ENCODE data around the gene RAB7B. TPM values are rescaled to one million over a fixed set of nuclear protein-coding genes. Genes with fewer than 3 reads are reported as not detected.

RAB7B gene
- total and polyA plus RNA-seq, 2 of the 13 experiments (the other 11 are each of a cell fraction or from before 2014, with no cell fraction given), result 0.05 to 0.46 TPM

GRCh38 chr1:206050655-206051235, 47.5 kb upstream of the RAB7B start:
- peaks cover 24% of the 10 kb centered on the region for H3K79me2 ChIP-seq (ENCODE audit: insufficient read depth, low read length)
- H3K4me1 ChIP-seq (ENCODE audit: insufficient read depth, low read length), result peaks cover 65% of the 10 kb centered on the region
- no TSS peak for BruUV-seq (replicated peaks)
- CTCF ChIA-PET (ENCODE audit: low intra/inter-chr PET ratio, low total read pairs), result no interaction called here
- in situ Hi-C loops (cut with HindIII; ENCODE audit: extremely low pct_ligation_motif_present, low pct_unique_long_range_greater_than_20kb), result no loop called here
- WGBS (ENCODE audit: low lambda C conversion rate), result 93% methylated on average over 6 of the region's 6 CpGs
- no peaks in the 10 kb centered on the region for H3K36me3 ChIP-seq (replicated peaks in 1 of 2; ENCODE audit: control insufficient read depth in 1 of 2, insufficient read depth in 2 of 2, low read length in 2 of 2)
- H4K20me1 ChIP-seq (ENCODE audit: insufficient read depth, low read length), result no peaks in the 10 kb centered on the region
- H3K9ac ChIP-seq (ENCODE audit: insufficient read depth, low read depth, low read length), result no peak overlapping the region
- TF ChIP-seq ZNF883 (CRISPR knock-in tag; IDR thresholded peaks at IDR 0.05; ENCODE audit: not compliant biosample characterization) (no peak), ZNF460 (CRISPR knock-in tag; IDR thresholded peaks at IDR 0.05; ENCODE audit: borderline replicate concordance) (no peak)
- no peak overlapping the region for H3K4me3 ChIP-seq (replicated peaks in 1 of 3; ENCODE audit: insufficient read depth in 1 of 3, low read depth in 2 of 3, low read length in 3 of 3)
- no peak overlapping the region for H2AFZ ChIP-seq (ENCODE audit: low read length)
- no peak for FAIRE-seq
- no peak for DNase-seq (ENCODE audit: low spot score)
- no peak overlapping the region for H3K27ac ChIP-seq (ENCODE audit: extremely low read length, insufficient read depth, low read length)
- intact Hi-C loops (cut with micrococcal nuclease; ENCODE audit: unreplicated experiment), result no loop called here
- no peak overlapping the region for H3K4me2 ChIP-seq (ENCODE audit: low read depth, low read length)
- H3K9me3 ChIP-seq (ENCODE audit: low read length), result no peaks in the 10 kb centered on the region
- H3K27me3 ChIP-seq (ENCODE audit: control insufficient read depth in 1 of 2, insufficient read depth in 2 of 2, low read length in 2 of 2), result no peaks in the 10 kb centered on the region
- POLR2A ChIA-PET, result no interaction called here
- ATAC-seq, result no peak

DNA sequence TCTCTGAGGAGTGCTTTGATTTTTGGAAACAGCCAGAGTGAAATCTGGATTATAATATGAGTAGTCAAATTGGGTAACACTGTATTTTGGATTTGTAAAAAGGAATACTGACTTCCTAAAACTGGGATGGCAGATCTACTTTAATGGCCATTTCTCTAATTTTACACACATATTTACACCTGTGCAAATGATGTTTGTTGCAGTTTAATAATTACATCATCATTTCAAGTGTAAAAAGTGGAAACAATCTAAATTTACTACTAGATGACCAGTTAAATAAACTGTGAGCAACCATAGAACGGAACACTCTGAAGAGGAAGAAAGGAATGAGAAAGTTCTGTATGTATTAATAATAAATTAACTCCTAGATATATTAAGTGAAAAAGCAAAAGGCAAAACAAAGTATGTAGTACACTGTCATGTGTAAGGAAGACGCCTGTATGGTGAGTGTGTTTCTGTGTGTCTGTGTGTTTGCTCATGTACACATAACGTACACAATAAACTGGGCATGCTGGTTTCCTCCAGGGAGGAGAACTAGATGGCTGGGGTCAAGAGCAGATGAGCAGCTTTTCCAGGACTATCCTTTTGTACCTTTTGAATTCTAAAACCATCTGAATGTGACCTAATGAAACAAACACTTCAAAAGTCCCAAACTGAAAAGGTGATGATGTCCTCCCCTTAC, 46.9 kb upstream of the RAB7B start:
- DNase-seq (ENCODE audit: low spot score) (no peak), ATAC-seq (no peak), FAIRE-seq (no peak)
- Histone ChIP-seq H3K27ac (ENCODE audit: extremely low read length, insufficient read depth, low read length) (no peak overlapping the region), H3K36me3 (replicated peaks in 1 of 2; ENCODE audit: control insufficient read depth in 1 of 2, insufficient read depth in 2 of 2, low read length in 2 of 2) (no peaks in the 10 kb centered on the region), H3K79me2 (ENCODE audit: insufficient read depth, low read length) (peaks cover 19% of the 10 kb centered on the region), H3K4me1 (ENCODE audit: insufficient read depth, low read length) (peaks cover 58% of the 10 kb centered on the region), H3K4me2 (ENCODE audit: low read depth, low read length) (no peak overlapping the region), H3K9ac (ENCODE audit: insufficient read depth, low read depth, low read length) (no peak overlapping the region), H3K4me3 (replicated peaks in 1 of 3; ENCODE audit: insufficient read depth in 1 of 3, low read depth in 2 of 3, low read length in 3 of 3) (no peak overlapping the region), H4K20me1 (ENCODE audit: insufficient read depth, low read length) (no peaks in the 10 kb centered on the region), H3K9me3 (ENCODE audit: low read length) (no peaks in the 10 kb centered on the region), H2AFZ (ENCODE audit: low read length) (no peak overlapping the region), H3K27me3 (ENCODE audit: control insufficient read depth in 1 of 2, insufficient read depth in 2 of 2, low read length in 2 of 2) (no peaks in the 10 kb centered on the region)
- ChIA-PET POLR2A (no interaction called here), CTCF (ENCODE audit: low intra/inter-chr PET ratio, low total read pairs) (no interaction called here)
- in situ Hi-C loops (cut with HindIII; ENCODE audit: extremely low pct_ligation_motif_present, low pct_unique_long_range_greater_than_20kb) (no loop called here), intact Hi-C loops (cut with micrococcal nuclease; ENCODE audit: unreplicated experiment) (no loop called here)
- peak; percentile 57; the same call in 1 of the 2 replicates for TF ChIP-seq ATF7 (IDR thresholded peaks at IDR 0.05)
- TF ChIP-seq ATF7 (CRISPR knock-in tag; IDR thresholded peaks at IDR 0.05), result no peak
- no peak for TF ChIP-seq MED1 (CRISPR knock-in tag; IDR thresholded peaks at IDR 0.05)
- 80% methylated on average over 3 of the region's 3 CpGs for WGBS (ENCODE audit: low lambda C conversion rate)
- no TSS peak for BruUV-seq (replicated peaks)
